ENCODE measurements around the gene BATF3. TPM values are rescaled to one million over a fixed set of nuclear protein-coding genes. Genes with fewer than 3 reads are reported as not detected.

The BATF3 gene
- total and polyA plus RNA-seq, 3 donors from 2014 or later: 1.1 to 4.2 (median 2.5) TPM

GRCh38 chr1:212656730-212657129 lies 42.9 kb downstream of the BATF3 start:
- no peaks in the 10 kb centered on the region for H3K4me1 ChIP-seq
- H3K36me3 ChIP-seq (ENCODE audit: low read depth, missing control alignments): no peaks in the 10 kb centered on the region
- H3K9me3 ChIP-seq: no peaks in the 10 kb centered on the region
- DNase-seq: no peak
- H3K27ac ChIP-seq: no peak overlapping the region
- TF ChIP-seq CTCF (IDR thresholded peaks at IDR 0.05): no peak
- H3K4me3 ChIP-seq: no peak overlapping the region
- WGBS, 2 donors: 76 to 88% methylated on average over 5 of the region's 5 CpGs
- intact Hi-C loops (cut with DNase I; ENCODE audit: low total_unique reads): no loop called here
- H3K27me3 ChIP-seq: no peaks in the 10 kb centered on the region

GRCh38 chr1:212655668-212656440 lies 43.8 kb downstream of the BATF3 start:
- Histone ChIP-seq H3K9me3 (no peaks in the 10 kb centered on the region), H3K4me3 (no peak overlapping the region), H3K27ac (no peak overlapping the region), H3K27me3 (no peaks in the 10 kb centered on the region), H3K36me3 (ENCODE audit: low read depth, missing control alignments) (no peaks in the 10 kb centered on the region), H3K4me1 (no peaks in the 10 kb centered on the region)
- intact Hi-C loops (cut with DNase I; ENCODE audit: low total_unique reads): no loop called here
- 76 to 81% methylated on average over 6 of the region's 6 CpGs for WGBS, 2 donors
- no peak for DNase-seq
- TF ChIP-seq POLR2A (IDR thresholded peaks at IDR 0.05): no peak
- TF ChIP-seq CTCF (IDR thresholded peaks at IDR 0.05): no peak

DNA sequence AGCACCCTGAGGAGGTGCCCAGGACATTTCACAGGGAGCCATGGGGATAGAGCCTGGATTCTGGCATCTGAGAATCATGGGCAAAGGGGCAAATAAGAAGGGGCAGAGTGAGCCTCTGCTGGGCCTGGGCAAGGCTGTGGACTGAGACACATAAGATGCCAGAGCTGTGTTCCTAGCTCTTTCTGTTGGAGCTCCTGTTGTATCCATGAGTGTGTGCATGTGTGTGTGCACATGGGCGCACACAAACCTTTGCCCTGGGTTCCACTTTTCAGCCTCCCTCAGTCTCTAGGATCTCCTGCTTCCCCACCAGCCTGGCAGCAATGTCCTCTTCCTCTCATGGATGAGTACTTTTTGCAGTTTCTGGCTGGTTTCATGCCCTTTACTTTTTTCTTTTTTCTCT lies 47.0 kb downstream of the BATF3 start:
- intact Hi-C loops (cut with DNase I; ENCODE audit: low total_unique reads): no loop called here
- H3K4me3 ChIP-seq: no peak overlapping the region
- no peak overlapping the region for H3K27ac ChIP-seq
- TF ChIP-seq POLR2A (IDR thresholded peaks at IDR 0.05) (no peak), CTCF (IDR thresholded peaks at IDR 0.05) (no peak)
- no peaks in the 10 kb centered on the region for H3K4me1 ChIP-seq
- no peaks in the 10 kb centered on the region for H3K9me3 ChIP-seq
- 89 to 100% methylated on average over 1 of the region's 1 CpG for WGBS, 2 donors
- H3K36me3 ChIP-seq (ENCODE audit: low read depth, missing control alignments): no peaks in the 10 kb centered on the region
- DNase-seq: no peak
- no peaks in the 10 kb centered on the region for H3K27me3 ChIP-seq

- Histone ChIP-seq H3K9me3 (no peaks in the 10 kb centered on the region), H3K27ac (no peak overlapping the region), H3K27me3 (no peaks in the 10 kb centered on the region), H3K36me3 (ENCODE audit: low read depth, missing control alignments) (no peaks in the 10 kb centered on the region), H3K4me3 (no peak overlapping the region), H3K4me1 (no peaks in the 10 kb centered on the region)
- no peak for DNase-seq
- TF ChIP-seq POLR2A (IDR thresholded peaks at IDR 0.05) (no peak), CTCF (IDR thresholded peaks at IDR 0.05) (no peak)
- intact Hi-C loops (cut with DNase I; ENCODE audit: low total_unique reads): no loop called here
- WGBS, 2 donors: 87 to 91% methylated on average over 3 of the region's 3 CpGs
Observed at GRCh38 chr1:212651977-212652376, 47.7 kb downstream of the BATF3 start.

- intact Hi-C loops (cut with DNase I; ENCODE audit: low total_unique reads): no loop called here
- TF ChIP-seq POLR2A (IDR thresholded peaks at IDR 0.05): no peak
- TF ChIP-seq CTCF (IDR thresholded peaks at IDR 0.05): no peak
- WGBS, 2 donors: 87% methylated on average over 4 of the region's 4 CpGs
- Histone ChIP-seq H3K36me3 (ENCODE audit: low read depth, missing control alignments) (no peaks in the 10 kb centered on the region), H3K9me3 (no peaks in the 10 kb centered on the region), H3K4me1 (no peaks in the 10 kb centered on the region), H3K4me3 (no peak overlapping the region), H3K27ac (no peak overlapping the region), H3K27me3 (no peaks in the 10 kb centered on the region)
- DNase-seq: no peak
Observed at GRCh38 chr1:212651521-212651920, 48.1 kb downstream of the BATF3 start.
